Activated T-cell treated with anti-CD3 and anti-CD28 coated beads, Interleukin-2, amount 50 U/mL, for 1 hour (primary cell): ENCODE data around the gene RELCH.
A peak's percentile ranks its signal among the peaks of the same experiment; 100 is the strongest.
"Not testable (repeated sequence)": the region's sequence is repeated elsewhere in the genome, so short reads cannot be mapped to it uniquely, and the experiment has no call there.

Source experiments
- DNase-seq: peaks from one replicate; pipeline ENCODE4 v3.0.0-alpha.2; 2020

The RELCH gene, protein sequence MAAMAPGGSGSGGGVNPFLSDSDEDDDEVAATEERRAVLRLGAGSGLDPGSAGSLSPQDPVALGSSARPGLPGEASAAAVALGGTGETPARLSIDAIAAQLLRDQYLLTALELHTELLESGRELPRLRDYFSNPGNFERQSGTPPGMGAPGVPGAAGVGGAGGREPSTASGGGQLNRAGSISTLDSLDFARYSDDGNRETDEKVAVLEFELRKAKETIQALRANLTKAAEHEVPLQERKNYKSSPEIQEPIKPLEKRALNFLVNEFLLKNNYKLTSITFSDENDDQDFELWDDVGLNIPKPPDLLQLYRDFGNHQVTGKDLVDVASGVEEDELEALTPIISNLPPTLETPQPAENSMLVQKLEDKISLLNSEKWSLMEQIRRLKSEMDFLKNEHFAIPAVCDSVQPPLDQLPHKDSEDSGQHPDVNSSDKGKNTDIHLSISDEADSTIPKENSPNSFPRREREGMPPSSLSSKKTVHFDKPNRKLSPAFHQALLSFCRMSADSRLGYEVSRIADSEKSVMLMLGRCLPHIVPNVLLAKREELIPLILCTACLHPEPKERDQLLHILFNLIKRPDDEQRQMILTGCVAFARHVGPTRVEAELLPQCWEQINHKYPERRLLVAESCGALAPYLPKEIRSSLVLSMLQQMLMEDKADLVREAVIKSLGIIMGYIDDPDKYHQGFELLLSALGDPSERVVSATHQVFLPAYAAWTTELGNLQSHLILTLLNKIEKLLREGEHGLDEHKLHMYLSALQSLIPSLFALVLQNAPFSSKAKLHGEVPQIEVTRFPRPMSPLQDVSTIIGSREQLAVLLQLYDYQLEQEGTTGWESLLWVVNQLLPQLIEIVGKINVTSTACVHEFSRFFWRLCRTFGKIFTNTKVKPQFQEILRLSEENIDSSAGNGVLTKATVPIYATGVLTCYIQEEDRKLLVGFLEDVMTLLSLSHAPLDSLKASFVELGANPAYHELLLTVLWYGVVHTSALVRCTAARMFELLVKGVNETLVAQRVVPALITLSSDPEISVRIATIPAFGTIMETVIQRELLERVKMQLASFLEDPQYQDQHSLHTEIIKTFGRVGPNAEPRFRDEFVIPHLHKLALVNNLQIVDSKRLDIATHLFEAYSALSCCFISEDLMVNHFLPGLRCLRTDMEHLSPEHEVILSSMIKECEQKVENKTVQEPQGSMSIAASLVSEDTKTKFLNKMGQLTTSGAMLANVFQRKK

DNA sequence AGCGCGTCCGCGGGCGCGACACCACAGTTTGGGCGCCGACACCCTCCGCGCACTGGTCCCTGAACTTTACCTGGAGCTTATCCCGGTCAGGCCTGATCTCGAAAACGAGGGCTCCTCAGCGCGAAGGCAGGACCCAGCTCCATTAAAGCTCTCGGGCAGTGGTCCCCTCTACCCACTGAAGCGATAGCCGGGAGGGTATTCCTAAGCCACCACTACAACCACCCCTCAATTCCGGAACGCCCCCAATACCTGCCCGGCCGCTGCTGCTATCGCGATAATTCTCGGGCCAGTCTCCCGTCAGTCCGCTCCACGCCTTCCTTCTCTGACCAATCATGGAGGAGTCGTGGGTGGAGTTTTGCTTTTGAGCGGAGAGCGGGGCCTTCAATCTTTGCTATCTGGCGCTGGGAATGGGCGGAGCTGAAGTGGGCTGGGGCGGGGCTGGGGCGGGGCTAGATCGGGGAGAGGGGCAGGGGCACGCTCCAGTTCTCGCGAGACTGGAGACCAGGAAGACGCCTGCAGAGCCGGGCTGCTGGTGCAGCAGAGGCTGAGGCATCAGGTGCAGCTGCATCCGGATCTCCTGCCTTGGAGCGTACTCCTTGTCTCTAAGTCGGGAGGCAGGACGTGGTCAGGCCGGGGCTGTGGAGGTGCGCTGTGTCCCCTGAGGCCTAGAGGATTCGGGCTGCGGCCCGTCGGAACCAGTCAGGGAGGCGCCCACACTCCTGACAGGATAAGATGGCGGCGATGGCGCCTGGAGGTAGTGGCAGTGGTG, at the start of gene RELCH, which contains the start of gene PIGN:
TSS of gene RELCH (plus strand) at position 482 of the 769 bp plus-strand sequence. CDS start at position 733, 251 bp downstream.
TSS of gene PIGN (minus strand) at position 283 of the 769 bp plus-strand sequence. CDS start 25,703 bp downstream, outside the sequence.
- DNase-seq: peak; percentile 89

DNA sequence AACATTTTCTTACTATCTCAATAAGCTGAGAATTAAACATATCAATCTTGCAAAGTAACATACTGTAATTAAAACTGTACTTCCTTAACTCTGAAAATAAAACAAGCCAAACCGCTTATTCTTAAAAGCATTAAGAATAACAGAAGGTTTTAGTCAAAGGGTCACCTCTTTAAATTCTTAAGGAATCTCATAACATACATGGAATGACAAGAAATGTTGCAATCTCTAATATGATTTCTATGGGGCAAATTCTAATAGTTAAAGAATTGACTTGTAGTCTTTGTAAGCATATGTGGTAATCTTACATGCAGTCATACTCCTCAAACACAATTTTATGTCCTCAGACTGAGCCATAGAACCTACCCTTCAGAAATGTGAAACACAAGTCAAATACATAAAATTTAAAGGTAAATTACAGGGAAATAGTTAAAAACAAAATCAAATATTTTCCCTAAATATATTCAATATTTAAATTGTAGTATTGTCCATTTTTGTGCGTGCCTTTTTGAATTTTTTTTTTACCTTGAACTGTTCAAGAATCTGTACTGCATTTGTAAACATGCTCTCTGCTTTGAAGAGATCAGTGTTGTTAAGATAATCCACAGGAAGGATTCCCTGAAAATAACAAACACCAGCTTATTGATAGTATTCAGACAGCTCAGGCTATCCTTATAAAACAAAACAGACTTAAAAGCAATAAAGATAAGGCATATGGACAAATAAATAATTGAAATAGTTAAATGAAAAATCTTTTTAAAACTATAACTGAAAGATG, 48.4 kb upstream of the RELCH start:
- no peak for DNase-seq

GRCh38 chr18:62140259-62140658, 46.8 kb upstream of the RELCH start:
- no peak for DNase-seq

GRCh38 chr18:62144338-62144737, 42.7 kb upstream of the RELCH start:
- DNase-seq: no peak

- no peak for DNase-seq
Measured at GRCh38 chr18:62151068-62151771, 35.8 kb upstream of the RELCH start.

- DNase-seq: no peak
Measured at GRCh38 chr18:62152844-62153243, 34.2 kb upstream of the RELCH start.

- no peak for DNase-seq
Measured at GRCh38 chr18:62157843-62158242, 29.2 kb upstream of the RELCH start.

GRCh38 chr18:62164310-62164709, 22.7 kb upstream of the RELCH start:
- DNase-seq: no peak

DNA sequence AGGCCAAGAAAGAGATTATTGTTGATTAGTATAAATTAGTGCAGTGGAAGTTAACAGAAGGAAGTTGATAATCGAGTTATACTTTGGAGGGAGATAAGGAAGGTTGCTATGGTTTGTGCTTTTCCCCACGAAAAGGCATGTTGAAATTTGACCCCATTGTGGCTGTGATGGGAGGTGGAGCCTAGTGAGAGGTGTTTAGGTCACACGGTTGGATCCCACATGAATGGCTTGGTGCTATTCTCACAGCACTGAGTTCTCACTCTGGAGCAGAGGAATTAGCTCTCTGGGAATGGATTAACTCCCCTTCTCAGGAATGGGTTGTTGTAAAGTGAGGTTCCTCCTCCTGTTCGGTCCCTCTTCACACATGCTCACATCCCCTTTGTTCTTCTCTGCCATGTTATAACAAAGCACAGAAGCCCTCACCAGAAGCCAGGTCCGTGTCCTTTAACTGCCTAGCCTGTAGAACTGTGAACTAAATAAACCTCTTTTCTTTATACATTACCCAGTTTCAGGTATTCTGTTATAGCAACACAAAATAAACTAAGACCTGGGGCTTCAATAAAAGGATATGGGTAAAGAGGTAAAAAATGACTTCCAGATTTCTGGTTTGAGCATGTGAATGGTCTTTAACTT, 22.1 kb upstream of the RELCH start:
- DNase-seq: no peak

- no peak for DNase-seq
Measured at GRCh38 chr18:62165583-62165982, 21.5 kb upstream of the RELCH start.

GRCh38 chr18:62166524-62166923, 20.5 kb upstream of the RELCH start:
- DNase-seq: not testable (repeated sequence)

DNA sequence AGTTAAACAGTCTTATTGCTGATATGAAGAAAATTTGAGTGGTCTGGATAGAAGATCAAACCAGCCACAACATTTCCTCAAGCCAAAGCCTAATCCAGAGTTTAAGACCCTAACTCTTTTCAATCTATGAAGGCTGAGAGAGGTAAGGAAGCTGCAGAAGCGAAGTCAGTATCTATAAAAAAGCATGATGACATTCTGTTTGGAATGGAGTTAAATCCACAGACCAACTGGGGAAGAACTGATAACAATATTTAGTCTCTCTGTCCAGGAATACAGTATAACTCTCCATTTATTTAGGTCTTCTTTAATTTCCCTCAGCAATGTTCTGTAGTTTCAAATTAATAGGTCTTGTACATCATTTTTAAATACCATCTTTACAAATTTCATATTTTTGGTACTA, 16.2 kb upstream of the RELCH start:
- no peak for DNase-seq

DNA sequence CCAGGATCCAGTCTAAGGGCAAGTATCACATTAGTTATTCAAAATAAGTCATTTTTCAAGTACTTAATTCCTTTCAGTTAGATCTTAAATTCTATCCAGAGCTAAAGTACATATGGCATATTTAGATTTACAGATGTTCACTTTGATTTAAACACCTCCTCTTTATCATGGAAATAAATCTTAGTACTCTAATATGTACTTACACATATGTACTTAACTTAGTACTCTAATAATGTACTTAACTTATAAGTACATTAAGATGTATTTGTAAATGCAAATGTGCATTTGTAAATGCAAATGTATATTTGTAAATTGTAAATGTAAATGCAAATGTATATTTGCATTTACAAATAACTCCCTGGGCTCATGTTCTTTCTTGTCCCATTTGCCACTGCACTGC, 14.8 kb upstream of the RELCH start:
- no peak for DNase-seq

- no peak for DNase-seq
Measured at GRCh38 chr18:62175521-62175920, 11.5 kb upstream of the RELCH start.

- DNase-seq: no peak
Measured at GRCh38 chr18:62177271-62177670, 9.8 kb upstream of the RELCH start.

- no peak for DNase-seq
Measured at GRCh38 chr18:62179213-62179612, 7.8 kb upstream of the RELCH start.

DNA sequence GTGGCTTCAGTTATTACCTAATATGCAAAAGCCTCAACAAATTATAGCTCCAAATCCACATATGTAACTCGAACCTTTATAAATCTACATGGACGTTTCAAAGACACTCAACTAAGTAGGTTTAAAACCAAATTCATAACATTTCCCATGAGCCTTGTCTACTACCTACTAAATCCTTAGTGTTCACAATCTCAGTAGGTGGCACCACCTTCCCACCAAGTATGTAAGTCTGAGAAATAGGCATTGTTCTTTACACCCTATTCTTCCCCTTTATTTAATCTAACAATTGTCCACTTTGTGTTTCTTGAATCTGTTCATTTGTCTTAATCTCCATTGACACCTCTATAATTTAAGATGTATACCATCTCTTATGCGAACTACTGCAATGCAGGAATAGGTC, 4.8 kb upstream of the RELCH start:
- DNase-seq: no peak

DNA sequence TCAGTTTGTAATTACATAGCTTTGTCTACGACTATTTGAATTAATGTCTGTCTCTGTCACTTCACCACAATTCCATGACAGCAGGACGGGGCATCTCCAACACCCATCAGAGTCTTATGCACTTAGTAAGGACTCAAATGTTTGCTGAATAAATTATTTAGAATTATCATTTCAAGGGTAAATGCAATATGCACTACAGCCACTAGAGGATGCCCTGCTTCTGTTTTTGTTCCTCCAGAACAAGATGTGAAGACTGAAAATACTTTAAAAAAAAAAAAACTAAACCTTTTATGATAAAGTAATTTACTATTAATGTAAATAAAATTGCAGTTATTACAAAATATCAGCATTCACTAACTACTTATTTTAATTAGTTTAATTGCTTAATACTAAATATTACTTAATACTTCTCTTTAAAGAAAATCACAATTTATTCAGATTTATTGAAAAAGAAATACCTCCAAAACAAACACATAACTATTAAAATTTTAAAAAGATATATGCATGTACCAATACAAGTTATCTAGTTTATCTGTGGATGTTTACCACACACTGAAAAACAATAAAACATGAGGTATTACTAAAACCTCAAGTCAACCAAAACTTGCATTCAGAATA, 3.4 kb upstream of the RELCH start:
- DNase-seq: no peak

- DNase-seq: no peak
Measured at GRCh38 chr18:62186499-62186773, 619 bp upstream of the RELCH start.
